GM18520 (cell line): ENCODE results near the gene SLC4A3.

Source experiments
- ATAC-seq: cut with Tn5 transposase; IDR thresholded peaks from one replicate; pipeline ENCODE4 v1.9.1; 2021; ENCODE audit not compliant: unreplicated experiment

SLC4A3 gene

GRCh38 chr2:219611866-219612576 is 15.4 kb upstream of the SLC4A3 start:
- no peak for ATAC-seq

DNA sequence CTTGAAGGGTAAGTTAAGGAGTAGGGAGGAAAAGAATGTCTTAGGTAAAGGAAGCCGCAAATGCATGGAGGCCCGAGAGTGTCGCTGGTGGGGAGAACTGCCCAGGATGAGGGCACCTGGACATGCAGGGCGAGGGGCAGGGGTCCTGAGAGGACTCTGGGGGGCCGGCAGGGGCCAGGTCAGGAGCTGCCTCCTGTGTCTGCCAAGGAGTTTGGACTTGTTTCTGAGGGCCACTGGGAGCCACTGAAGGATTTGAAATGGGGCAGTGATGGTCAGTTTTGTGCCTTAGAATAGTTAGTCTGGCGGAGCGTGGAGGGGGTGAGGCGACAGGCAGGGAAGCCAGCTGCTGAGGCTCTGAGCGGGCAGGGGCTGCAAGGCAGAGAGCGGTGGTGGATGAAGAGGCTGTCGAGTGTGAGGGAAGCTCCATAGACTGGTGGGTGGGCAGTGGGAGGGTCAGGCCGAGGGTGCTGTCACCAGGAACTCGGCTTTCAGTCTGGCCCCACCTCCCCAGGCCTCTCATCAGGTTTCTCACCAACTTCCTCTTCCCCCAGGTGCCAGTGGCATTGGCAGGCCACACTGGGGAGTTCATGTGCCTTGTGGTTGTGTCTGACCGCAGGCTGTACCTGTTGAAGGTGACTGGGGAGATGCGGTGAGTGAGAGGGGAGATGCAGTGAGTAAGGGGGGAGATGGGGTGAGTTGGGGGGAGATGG is 14.7 kb upstream of the SLC4A3 start:
- no peak for ATAC-seq

DNA sequence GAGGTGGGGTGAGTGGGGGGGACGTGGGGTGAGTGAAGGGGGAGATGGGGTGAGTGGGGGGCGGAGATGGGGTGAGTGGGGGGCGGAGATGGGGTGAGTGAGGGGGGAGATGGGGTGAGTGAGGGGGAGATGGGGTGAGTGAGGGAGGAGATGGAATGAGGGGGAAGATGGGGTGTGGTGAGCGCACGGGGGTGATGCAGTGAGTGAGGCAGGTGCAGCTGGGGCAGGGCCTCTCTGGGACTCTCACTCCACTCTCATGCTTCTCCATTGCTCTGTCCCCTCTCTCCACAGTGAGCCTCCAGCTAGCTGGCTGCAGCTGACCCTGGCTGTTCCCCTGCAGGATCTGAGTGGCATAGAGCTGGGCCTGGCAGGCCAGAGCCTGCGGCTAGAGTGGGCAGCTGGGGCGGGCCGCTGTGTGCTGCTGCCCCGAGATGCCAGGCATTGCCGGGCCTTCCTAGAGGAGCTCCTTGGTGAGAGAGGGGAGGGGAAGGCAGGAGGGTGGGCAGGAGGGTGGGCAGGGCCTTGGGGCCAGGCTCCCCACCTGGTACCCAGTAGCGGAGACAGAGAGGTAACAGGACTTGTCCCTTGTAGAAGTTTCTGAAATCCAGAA is 13.9 kb upstream of the SLC4A3 start:
- no peak for ATAC-seq

- ATAC-seq, result no peak
Measured at GRCh38 chr2:219614076-219614860, 13.2 kb upstream of the SLC4A3 start.

GRCh38 chr2:219615036-219615435 is 12.4 kb upstream of the SLC4A3 start:
- ATAC-seq, result no peak

- ATAC-seq, result no peak
Measured at GRCh38 chr2:219615894-219616293, 11.5 kb upstream of the SLC4A3 start.

GRCh38 chr2:219616550-219616949 is 10.9 kb upstream of the SLC4A3 start:
- ATAC-seq, result no peak

DNA sequence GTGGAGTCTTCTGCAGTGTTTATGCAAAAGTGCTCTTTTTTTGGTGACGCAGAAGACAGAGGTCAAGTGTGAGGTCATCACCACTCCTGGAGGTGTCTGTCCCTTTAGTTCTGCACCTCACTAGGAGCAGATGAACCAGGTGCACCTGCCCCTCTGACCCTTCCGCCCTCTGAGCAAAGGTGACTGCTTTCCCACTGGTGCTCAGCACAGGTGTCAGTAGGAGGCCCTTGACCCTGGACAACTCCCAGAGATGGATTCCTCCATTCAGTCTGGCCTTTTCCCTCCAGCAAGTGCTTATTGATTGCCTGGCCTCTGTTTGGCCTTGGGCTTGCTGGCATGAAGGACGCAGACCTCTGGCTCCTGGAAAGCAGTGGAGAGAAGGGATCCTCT is 8.7 kb upstream of the SLC4A3 start:
- ATAC-seq, result no peak

DNA sequence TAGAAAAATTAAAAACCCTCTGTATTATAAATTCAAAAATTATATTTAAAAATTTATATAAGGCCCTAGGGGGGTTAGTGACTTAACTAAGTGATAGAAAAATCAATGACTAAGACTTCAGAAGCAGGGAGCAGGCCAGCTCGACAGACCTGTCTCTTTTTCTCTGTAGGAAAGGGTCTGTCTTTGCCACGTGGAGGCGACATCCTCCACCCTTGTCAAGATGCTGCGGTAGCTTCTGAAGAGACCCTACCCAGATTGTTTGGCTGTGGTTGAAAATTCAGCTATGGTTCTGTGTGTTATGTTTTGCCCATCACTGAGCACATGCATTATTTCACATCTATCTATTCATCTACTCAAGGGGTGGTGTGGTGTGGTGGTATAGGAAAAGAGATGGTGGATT is 8.2 kb upstream of the SLC4A3 start:
- ATAC-seq, result no peak

- no peak for ATAC-seq
Measured at GRCh38 chr2:219620546-219620945, 6.9 kb upstream of the SLC4A3 start.

GRCh38 chr2:219621935-219622334 is 5.5 kb upstream of the SLC4A3 start:
- ATAC-seq, result no peak

DNA sequence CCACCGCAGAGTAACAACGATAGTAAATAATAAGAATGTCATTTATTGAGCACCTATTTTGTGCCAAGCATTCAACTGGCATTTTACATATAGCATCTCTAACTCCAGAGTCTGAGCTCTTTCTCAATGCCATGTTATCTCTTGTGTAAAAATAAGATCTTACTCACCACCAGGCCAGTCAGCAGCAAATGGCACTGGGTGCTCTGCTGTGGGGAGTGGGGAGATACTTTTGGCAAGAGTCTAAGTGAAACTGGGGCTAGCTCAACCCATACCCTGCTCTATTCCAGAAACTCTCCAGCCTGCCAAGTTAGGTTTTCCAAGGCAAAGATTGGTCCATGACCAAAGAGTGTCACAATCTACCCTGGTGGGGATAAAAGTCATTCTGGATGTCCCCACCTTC is 5.0 kb upstream of the SLC4A3 start:
- no peak for ATAC-seq

DNA sequence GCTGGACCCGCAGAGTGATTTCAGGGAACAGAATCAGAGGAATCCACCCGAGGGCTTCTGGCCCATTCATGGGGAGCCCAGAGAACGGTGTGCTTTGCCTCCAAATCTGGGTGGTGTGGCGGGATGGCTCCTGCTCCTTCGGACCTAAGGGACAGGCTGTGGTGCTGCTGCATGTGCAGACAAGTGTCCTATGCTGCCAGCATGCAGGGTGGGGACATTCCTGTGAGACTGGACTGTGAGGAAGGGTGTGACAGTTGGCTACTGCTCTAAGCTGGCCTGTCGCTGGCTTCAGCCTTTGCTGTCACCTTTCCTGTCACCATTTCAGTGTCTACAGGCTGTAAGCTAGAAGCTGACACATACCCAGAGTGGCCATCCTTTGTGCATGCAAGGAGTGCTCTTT is 2.9 kb upstream of the SLC4A3 start:
- no peak for ATAC-seq

GRCh38 chr2:219625179-219625578 is 2.3 kb upstream of the SLC4A3 start:
- no peak for ATAC-seq

DNA sequence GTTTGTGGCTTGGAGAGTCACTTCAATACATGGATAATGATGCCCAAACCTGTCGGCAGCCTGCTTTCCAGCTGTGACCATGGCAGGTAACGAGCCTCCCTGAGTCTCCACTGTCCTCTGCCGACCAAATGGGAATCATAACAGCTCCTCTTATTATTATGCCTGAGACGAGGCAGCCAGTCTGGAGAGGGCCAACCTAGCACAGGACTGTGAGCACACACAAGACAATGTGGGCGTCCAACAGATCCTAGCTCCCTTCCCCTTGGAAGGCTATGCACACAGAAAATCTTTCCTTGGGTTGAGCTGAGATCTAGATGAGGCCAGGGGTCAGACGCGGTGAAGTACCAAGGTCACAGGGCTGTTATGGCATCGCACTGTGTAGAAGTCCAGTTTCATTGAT is 890 bp upstream of the SLC4A3 start:
- no peak for ATAC-seq

DNA sequence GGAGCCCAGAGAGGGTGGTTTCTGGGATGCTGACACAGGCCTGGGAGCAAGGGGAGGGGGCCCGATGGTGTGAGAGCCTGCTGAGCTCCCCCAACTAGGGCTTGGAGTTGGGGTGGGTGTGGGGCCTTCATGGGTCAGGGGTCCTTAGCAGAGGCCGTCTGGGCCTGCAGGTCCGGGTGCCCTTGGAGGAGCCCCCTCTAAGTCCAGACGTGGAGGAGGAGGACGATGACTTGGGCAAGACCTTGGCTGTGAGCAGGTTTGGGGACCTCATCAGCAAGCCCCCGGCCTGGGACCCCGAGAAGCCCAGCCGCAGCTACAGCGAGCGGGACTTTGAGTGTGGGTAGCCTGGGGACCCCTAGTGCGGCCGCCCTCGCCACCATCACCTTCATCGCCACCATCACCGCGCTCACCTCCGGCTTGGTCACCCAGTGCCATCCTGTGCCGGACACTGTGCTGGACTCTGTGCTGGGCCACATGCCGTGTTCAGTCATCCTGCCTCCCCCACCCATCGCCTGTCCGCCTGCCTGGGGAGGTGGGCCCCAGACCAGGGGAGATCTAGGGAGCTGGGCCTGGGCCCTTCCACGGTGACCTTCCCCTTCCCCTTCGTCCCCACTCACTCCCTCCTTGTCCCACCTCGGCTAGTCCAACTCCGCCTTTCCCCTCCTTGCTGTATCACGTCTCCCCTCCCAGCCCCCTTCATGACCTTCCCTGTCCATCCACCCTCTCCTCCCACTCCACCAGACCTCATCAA is 980 bp downstream of the SLC4A3 start:
- ATAC-seq, result no peak

DNA sequence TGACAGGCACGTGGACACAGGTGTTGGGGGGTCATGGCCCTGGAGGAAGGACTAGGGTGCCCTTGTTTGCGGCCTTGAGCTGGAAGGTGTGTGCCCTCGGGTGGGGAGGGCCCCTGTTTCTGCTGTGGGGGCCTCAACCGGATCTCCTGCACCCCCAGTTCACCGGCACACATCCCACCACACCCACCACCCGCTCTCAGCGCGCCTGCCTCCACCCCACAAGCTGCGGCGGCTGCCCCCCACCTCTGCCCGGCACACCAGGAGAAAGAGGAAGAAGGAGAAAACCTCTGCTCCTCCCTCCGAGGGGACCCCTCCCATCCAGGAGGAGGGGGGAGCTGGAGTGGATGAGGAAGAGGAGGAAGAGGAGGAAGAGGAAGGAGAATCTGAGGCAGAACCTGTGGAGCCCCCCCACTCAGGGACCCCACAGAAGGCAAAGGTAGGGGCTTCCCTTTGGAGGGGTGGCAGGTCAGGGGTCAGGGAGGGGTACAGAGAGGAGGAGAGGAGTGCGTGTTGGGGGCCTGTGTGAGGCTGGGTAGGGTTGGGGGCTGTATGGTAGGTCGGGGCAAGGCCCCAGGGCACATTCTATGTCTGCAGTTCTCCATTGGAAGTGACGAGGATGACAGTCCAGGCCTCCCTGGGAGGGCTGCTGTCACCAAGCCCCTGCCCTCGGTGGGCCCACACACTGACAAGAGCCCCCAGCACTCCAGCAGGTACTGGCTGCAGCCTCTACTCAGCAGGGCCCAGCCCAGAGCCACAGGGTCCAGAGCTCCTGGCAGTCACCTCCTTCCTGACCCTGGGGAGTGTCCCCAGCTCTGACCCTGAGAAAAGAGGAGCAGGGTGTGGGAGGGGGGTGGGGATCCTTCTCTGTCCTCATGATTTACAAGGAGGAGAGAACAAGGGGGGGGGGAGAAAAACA is 1.8 kb downstream of the SLC4A3 start:
- no peak for ATAC-seq

- ATAC-seq, result no peak
Measured at GRCh38 chr2:219629976-219630695, 2.7 kb downstream of the SLC4A3 start.

GRCh38 chr2:219630770-219631405 is 3.5 kb downstream of the SLC4A3 start:
- no peak for ATAC-seq
